GM12892 (cell line): ENCODE data around the gene TAS1R1.

Source experiments
- DNase-seq: peaks from one replicate; pipeline ENCODE4 v3.0.0; 2011; ENCODE audit not compliant: insufficient read length
- FAIRE-seq: peaks from 2 replicates; lab custom pipeline; 2011; peaks lifted over from hg19 to GRCh38; lab: Jason Lieb, UNC
- POLR2A ChIP-seq: IDR thresholded peaks from 2 replicates; pipeline ENCODE4 v1.6.1; 2011; ENCODE audit warnings: low read depth, low read length, control low read depth
- POLR2AphosphoS5 ChIP-seq: IDR thresholded peaks from 2 replicates; pipeline ENCODE4 v1.6.1; 2011; ENCODE audit warnings: low read depth, low read length, control low read depth
- TAF1 ChIP-seq: IDR thresholded peaks from 2 replicates; pipeline ENCODE4 v1.6.1; 2011; ENCODE audit warnings: low read depth, mild to moderate bottlenecking, control low read depth, low read length, borderline replicate concordance

TAS1R1 gene

GRCh38 chr1:6511561-6512244 lies 43.4 kb upstream of the TAS1R1 start:
- DNase-seq (no peak), FAIRE-seq (no peak)
- TF ChIP-seq TAF1 = no peak
- no peak for TF ChIP-seq POLR2A
- TF ChIP-seq POLR2AphosphoS5 = no peak

GRCh38 chr1:6512245-6512907 lies 42.7 kb upstream of the TAS1R1 start:
- FAIRE-seq (no peak), DNase-seq (no peak)
- TF ChIP-seq TAF1 (no peak), POLR2A (no peak), POLR2AphosphoS5 (no peak)

DNA sequence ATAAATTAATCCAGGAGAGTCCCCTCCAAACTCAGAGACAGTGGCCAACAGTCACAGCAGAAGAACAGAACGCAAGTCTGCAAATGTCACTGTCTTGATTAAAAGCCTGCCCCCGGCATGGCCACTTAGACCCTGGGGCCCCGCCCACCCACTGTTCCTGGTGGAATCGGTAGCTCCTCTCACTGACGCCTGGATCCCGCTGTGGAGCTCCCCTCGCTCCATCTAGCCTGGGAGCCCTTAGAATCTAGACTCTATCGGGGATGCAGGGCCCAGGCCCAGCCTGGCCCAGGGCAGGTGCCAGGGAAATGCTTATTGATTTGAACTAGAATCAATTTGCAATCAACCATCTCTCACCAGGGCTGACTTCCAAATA lies 42.2 kb upstream of the TAS1R1 start:
- no peak for TF ChIP-seq TAF1
- TF ChIP-seq POLR2A = no peak
- no peak for TF ChIP-seq POLR2AphosphoS5
- FAIRE-seq = no peak
- no peak for DNase-seq

DNA sequence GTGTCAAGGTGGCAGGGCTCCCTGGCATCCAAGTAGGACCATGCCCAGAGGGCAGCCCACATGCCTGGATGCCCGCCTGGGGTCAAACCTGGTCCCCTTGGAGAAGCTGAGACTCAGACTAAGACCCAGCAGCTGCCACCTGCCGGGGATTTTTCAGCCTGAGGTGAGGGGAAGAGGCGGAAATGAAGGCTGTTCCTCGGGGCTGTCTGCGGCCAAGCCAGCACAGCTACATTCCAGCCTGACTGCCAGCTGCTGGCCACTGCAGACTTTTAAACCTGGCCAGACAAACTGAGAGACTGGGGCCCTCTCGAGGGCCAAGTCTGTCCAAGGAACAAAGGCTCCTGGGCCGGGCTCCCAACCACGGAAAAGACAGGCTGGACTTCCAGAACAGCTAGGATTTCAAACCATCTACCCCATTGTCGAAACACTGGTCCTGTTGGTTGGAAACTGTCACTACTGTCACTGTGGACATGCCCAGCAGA lies 41.7 kb upstream of the TAS1R1 start:
- TF ChIP-seq POLR2AphosphoS5 (no peak), TAF1 (no peak), POLR2A (no peak)
- FAIRE-seq (no peak), DNase-seq (no peak)

GRCh38 chr1:6515771-6516170 lies 39.3 kb upstream of the TAS1R1 start:
- FAIRE-seq = no peak
- TF ChIP-seq POLR2A (no peak), TAF1 (no peak), POLR2AphosphoS5 (no peak)

GRCh38 chr1:6517435-6517851 lies 37.7 kb upstream of the TAS1R1 start:
- TF ChIP-seq POLR2A (no peak), TAF1 (no peak), POLR2AphosphoS5 (no peak)
- FAIRE-seq = no peak
- no peak for DNase-seq

More at GRCh38 chr1:6515771-6516170, 39.3 kb upstream of the TAS1R1 start:
- DNase-seq = no peak

- TF ChIP-seq POLR2A (no peak), POLR2AphosphoS5 (no peak), TAF1 (no peak)
- no peak for FAIRE-seq
- no peak for DNase-seq
Measured at GRCh38 chr1:6519491-6519934, 35.6 kb upstream of the TAS1R1 start.

GRCh38 chr1:6519935-6520671 lies 35.0 kb upstream of the TAS1R1 start:
- DNase-seq (no peak), FAIRE-seq (no peak)
- TF ChIP-seq POLR2AphosphoS5 (no peak), POLR2A (no peak), TAF1 (no peak)

- TF ChIP-seq TAF1 (no peak), POLR2A (no peak), POLR2AphosphoS5 (no peak)
- no peak for FAIRE-seq
- DNase-seq = no peak
Measured at GRCh38 chr1:6521536-6521935, 33.6 kb upstream of the TAS1R1 start.

DNA sequence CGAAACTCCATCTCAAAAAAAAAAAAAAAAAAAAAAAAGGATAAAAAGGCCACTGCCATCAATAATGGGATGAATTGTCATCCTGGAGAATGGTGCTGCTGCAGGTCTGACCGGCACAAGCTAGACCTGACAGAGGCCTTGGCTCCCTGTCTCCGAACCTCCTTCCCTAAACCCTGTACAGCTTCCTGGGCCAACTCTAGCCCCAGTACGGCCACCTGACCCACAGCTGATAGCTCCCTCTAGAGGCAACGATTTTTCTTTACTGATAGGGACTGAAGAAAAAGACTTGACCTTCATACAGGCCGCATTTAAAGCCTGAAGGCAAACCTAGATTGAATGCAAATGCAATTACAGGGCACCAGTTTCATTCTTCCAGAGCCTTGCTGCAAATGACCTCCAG lies 31.5 kb upstream of the TAS1R1 start:
- DNase-seq = no peak
- FAIRE-seq = no peak
- no peak for TF ChIP-seq TAF1
- TF ChIP-seq POLR2AphosphoS5 = no peak
- TF ChIP-seq POLR2A = no peak

- FAIRE-seq = no peak
- DNase-seq = no peak
- TF ChIP-seq POLR2AphosphoS5 (no peak), TAF1 (no peak), POLR2A (no peak)
Measured at GRCh38 chr1:6526316-6526715, 28.8 kb upstream of the TAS1R1 start.
